Measurements from ENCODE around the gene MCC. TPM values are rescaled to one million over a fixed set of nuclear protein-coding genes. Genes with fewer than 3 reads are reported as not detected.

The MCC gene
- total RNA-seq, 1 donor from 2014 or later: 26.9 TPM

DNA sequence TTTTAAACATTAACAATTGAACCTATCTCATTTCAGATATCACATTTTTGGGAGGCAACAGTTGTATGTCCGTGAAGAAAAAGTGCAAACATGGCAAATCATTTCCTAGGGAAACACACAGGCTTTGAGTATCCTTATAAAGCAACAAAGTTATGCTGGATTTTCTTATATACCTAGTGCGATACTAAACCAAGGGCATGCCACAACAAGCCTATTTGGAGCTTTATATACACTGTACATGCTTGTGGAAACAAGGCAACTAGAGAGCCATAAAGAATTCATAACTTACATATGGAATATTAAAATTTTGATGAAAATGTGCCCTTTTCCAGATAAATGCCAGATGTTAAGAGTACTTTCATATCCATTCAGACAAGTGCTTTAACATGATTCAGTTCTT is 320.3 kb downstream of the MCC start:
- Histone ChIP-seq H3K9ac (ENCODE audit: low read length) (no peak overlapping the region), H3K27ac (ENCODE audit: low read depth, low read length) (no peak overlapping the region), H4K20me1 (ENCODE audit: insufficient read depth, low read length) (peaks cover 26% of the 10 kb centered on the region), H3K79me2 (ENCODE audit: insufficient read depth, low read length) (peaks cover 6% of the 10 kb centered on the region), H3K4me3 (ENCODE audit: insufficient read depth, low read depth, low read length) (no peak overlapping the region), H2AFZ (ENCODE audit: low read depth, low read length) (no peak overlapping the region), H3K4me1 (ENCODE audit: insufficient read depth, low read length) (peaks cover 42% of the 10 kb centered on the region), H3K4me2 (ENCODE audit: low read length) (no peak overlapping the region), H3K9me3 (ENCODE audit: insufficient read depth, low read depth, low read length) (no peaks in the 10 kb centered on the region), H3K36me3 (ENCODE audit: insufficient read depth, low read length) (no peaks in the 10 kb centered on the region), H3K27me3 (ENCODE audit: insufficient read depth, low read length) (peaks cover 19% of the 10 kb centered on the region)
- no peaks in the 10 kb centered on the region for H3K27me3 Mint-ChIP-seq (ENCODE audit: low read depth, unreplicated experiment)
- DNase-seq (ENCODE audit: low read depth): no peak
- peak overlapping the region; percentile 83 for H3K27ac Mint-ChIP-seq (ENCODE audit: unreplicated experiment)
- TF ChIP-seq CTCF (IDR thresholded peaks at IDR 0.05; ENCODE audit: insufficient read depth, low read depth, low read length) (no peak), EZH2 (IDR thresholded peaks at IDR 0.05; ENCODE audit: insufficient read depth, low read length) (no peak)
- no peaks in the 10 kb centered on the region for H3K9me3 Mint-ChIP-seq (ENCODE audit: unreplicated experiment)
- no peaks in the 10 kb centered on the region for H3K36me3 Mint-ChIP-seq (ENCODE audit: low read depth, unreplicated experiment)
- no peak for FAIRE-seq
- H3K4me1 Mint-ChIP-seq (ENCODE audit: low read depth, unreplicated experiment): peaks cover 69% of the 10 kb centered on the region
- H3K4me3 Mint-ChIP-seq (ENCODE audit: unreplicated experiment): no peak overlapping the region

DNA sequence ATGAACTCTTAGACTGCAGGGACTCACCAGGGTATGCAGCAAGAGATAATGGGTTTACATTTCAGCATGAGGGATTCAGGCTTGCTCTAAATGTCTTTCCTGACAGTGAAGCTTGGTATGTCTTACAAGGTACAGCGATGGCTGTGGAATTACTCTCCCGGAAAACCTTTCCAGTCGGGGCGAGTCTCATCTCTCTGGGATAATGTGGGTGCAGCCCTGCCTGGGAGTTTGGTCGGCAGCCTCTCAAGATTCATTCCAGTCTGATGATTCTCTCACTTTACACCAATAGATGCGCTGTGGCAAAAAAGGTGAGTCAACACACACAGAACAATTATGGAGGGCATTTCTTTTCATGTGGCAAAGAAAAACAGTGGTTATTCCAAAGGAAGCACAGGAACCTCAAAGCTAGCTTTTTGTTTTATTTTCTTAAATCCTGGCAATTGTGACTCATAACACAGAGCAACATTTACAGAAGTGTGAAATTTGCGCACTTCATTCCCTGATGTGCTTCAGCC is 321.3 kb downstream of the MCC start:
- peak; percentile 97 for DNase-seq (ENCODE audit: low read depth)
- TF ChIP-seq EZH2 (IDR thresholded peaks at IDR 0.05; ENCODE audit: insufficient read depth, low read length): no peak
- TF ChIP-seq CTCF (IDR thresholded peaks at IDR 0.05; ENCODE audit: insufficient read depth, low read depth, low read length): no peak
- Mint-ChIP-seq H3K4me1 (ENCODE audit: low read depth, unreplicated experiment) (peaks cover 75% of the 10 kb centered on the region), H3K27me3 (ENCODE audit: low read depth, unreplicated experiment) (no peaks in the 10 kb centered on the region), H3K4me3 (ENCODE audit: unreplicated experiment) (peak overlapping the region; percentile 55), H3K36me3 (ENCODE audit: low read depth, unreplicated experiment) (no peaks in the 10 kb centered on the region), H3K27ac (ENCODE audit: unreplicated experiment) (peak overlapping the region; percentile 83), H3K9me3 (ENCODE audit: unreplicated experiment) (no peaks in the 10 kb centered on the region)
- H3K4me3 ChIP-seq (ENCODE audit: insufficient read depth, low read depth, low read length): peak overlapping the region; percentile 7
- peak; percentile 83 for FAIRE-seq
- H4K20me1 ChIP-seq (ENCODE audit: insufficient read depth, low read length): peaks cover 26% of the 10 kb centered on the region
- H3K4me1 ChIP-seq (ENCODE audit: insufficient read depth, low read length): peaks cover 47% of the 10 kb centered on the region
- H3K9me3 ChIP-seq (ENCODE audit: insufficient read depth, low read depth, low read length): no peaks in the 10 kb centered on the region
- no peak overlapping the region for H2AFZ ChIP-seq (ENCODE audit: low read depth, low read length)
- peak overlapping the region; percentile 90 for H3K27ac ChIP-seq (ENCODE audit: low read depth, low read length)
- no peaks in the 10 kb centered on the region for H3K36me3 ChIP-seq (ENCODE audit: insufficient read depth, low read length)
- H3K79me2 ChIP-seq (ENCODE audit: insufficient read depth, low read length): peaks cover 6% of the 10 kb centered on the region
- peak overlapping the region; percentile 70 for H3K9ac ChIP-seq (ENCODE audit: low read length)
- H3K4me2 ChIP-seq (ENCODE audit: low read length): peak overlapping the region; percentile 73
- peaks cover 12% of the 10 kb centered on the region for H3K27me3 ChIP-seq (ENCODE audit: insufficient read depth, low read length)

- peaks cover 77% of the 10 kb centered on the region for H3K4me1 Mint-ChIP-seq (ENCODE audit: low read depth, unreplicated experiment)
- no peaks in the 10 kb centered on the region for H3K36me3 Mint-ChIP-seq (ENCODE audit: low read depth, unreplicated experiment)
- H3K9me3 ChIP-seq (ENCODE audit: insufficient read depth, low read depth, low read length): no peaks in the 10 kb centered on the region
- FAIRE-seq (peak; percentile 73), DNase-seq (ENCODE audit: low read depth) (peak; percentile 83)
- H4K20me1 ChIP-seq (ENCODE audit: insufficient read depth, low read length): peaks cover 19% of the 10 kb centered on the region
- peak overlapping the region; percentile 90 for H3K27ac ChIP-seq (ENCODE audit: low read depth, low read length)
- H3K9ac ChIP-seq (ENCODE audit: low read length): peak overlapping the region; percentile 70
- peak overlapping the region; percentile 73 for H3K4me2 ChIP-seq (ENCODE audit: low read length)
- H3K79me2 ChIP-seq (ENCODE audit: insufficient read depth, low read length): peaks cover 3% of the 10 kb centered on the region
- no peaks in the 10 kb centered on the region for H3K36me3 ChIP-seq (ENCODE audit: insufficient read depth, low read length)
- H3K4me3 ChIP-seq (ENCODE audit: insufficient read depth, low read depth, low read length): peak overlapping the region; percentile 7
- TF ChIP-seq CTCF (IDR thresholded peaks at IDR 0.05; ENCODE audit: insufficient read depth, low read depth, low read length): no peak
- TF ChIP-seq EZH2 (IDR thresholded peaks at IDR 0.05; ENCODE audit: insufficient read depth, low read length): no peak
- peaks cover 47% of the 10 kb centered on the region for H3K4me1 ChIP-seq (ENCODE audit: insufficient read depth, low read length)
- no peaks in the 10 kb centered on the region for H3K27me3 Mint-ChIP-seq (ENCODE audit: low read depth, unreplicated experiment)
- H3K27me3 ChIP-seq (ENCODE audit: insufficient read depth, low read length): peaks cover 11% of the 10 kb centered on the region
- H3K4me3 Mint-ChIP-seq (ENCODE audit: unreplicated experiment): no peak overlapping the region
- H3K27ac Mint-ChIP-seq (ENCODE audit: unreplicated experiment): peak overlapping the region; percentile 83
- H3K9me3 Mint-ChIP-seq (ENCODE audit: unreplicated experiment): no peaks in the 10 kb centered on the region
- no peak overlapping the region for H2AFZ ChIP-seq (ENCODE audit: low read depth, low read length)
Measured at GRCh38 chr5:113166261-113166660, 322.0 kb downstream of the MCC start.
